T47D (cell line): ENCODE results near the gene ZNF618.

ENCODE experiments used
- DNase-seq, 2 experiments: peaks; one replicate each; pipeline versions ENCODE4 v3.0.0 to v3.0.0-alpha.2; 2011 to 2012; ENCODE audit warnings: low read depth in 1 of 2, low spot score in 1 of 2
- JUND ChIP-seq: IDR thresholded peaks from 2 replicates; pipeline ENCODE4 v1.6.1; 2012; ENCODE audit warnings: low read depth
- in situ Hi-C: cut with HindIII; loops from 2 replicates; pipeline ENCODE4 v1.10.0; 2016; ENCODE audit warnings: low sequenced_read_pairs, low pct_unique_long_range_greater_than_20kb

The ZNF618 gene

GRCh38 chr9:113876151-113876992, at the start of gene ZNF618:
Gene ZNF618, plus strand, starts transcription at chr9:113876309. Its CDS starts 72 bp downstream, at chr9:113876381.
- peak; percentile 41 to 75 for DNase-seq
- in situ Hi-C loops, result no loop called here
- TF ChIP-seq JUND, result no peak

GRCh38 chr9:113828221-113828620, 47.9 kb upstream of the ZNF618 start:
- TF ChIP-seq JUND, result no peak

GRCh38 chr9:113837334-113837733, 38.8 kb upstream of the ZNF618 start:
- no peak for TF ChIP-seq JUND
- DNase-seq, result no peak
- in situ Hi-C loops, result no loop called here

More at GRCh38 chr9:113828221-113828620, 47.9 kb upstream of the ZNF618 start:
- in situ Hi-C loops, result no loop called here
- DNase-seq, result no peak

GRCh38 chr9:113842086-113842485, 34.0 kb upstream of the ZNF618 start:
- DNase-seq, result no peak
- in situ Hi-C loops, result no loop called here

GRCh38 chr9:113844466-113844865, 31.6 kb upstream of the ZNF618 start:
- in situ Hi-C loops, result no loop called here
- DNase-seq, result no peak
- TF ChIP-seq JUND, result no peak

More at GRCh38 chr9:113842086-113842485, 34.0 kb upstream of the ZNF618 start:
- TF ChIP-seq JUND, result no peak

GRCh38 chr9:113851359-113851758, 24.8 kb upstream of the ZNF618 start:
- TF ChIP-seq JUND, result no peak
- DNase-seq, result no peak
- in situ Hi-C loops, result no loop called here

- in situ Hi-C loops, result no loop called here
- DNase-seq, result no peak
- TF ChIP-seq JUND, result no peak
Observed at GRCh38 chr9:113851873-113852272, 24.2 kb upstream of the ZNF618 start.

GRCh38 chr9:113853333-113853732, 22.8 kb upstream of the ZNF618 start:
- peak in 1 of 2 experiments; percentile 39 for DNase-seq

GRCh38 chr9:113854310-113854709, 21.8 kb upstream of the ZNF618 start:
- in situ Hi-C loops, result no loop called here
- TF ChIP-seq JUND, result no peak

More at GRCh38 chr9:113853333-113853732, 22.8 kb upstream of the ZNF618 start:
- in situ Hi-C loops, result no loop called here
- TF ChIP-seq JUND, result no peak

GRCh38 chr9:113857875-113858274, 18.2 kb upstream of the ZNF618 start:
- in situ Hi-C loops, result no loop called here
- DNase-seq, result no peak
- no peak for TF ChIP-seq JUND

More at GRCh38 chr9:113854310-113854709, 21.8 kb upstream of the ZNF618 start:
- no peak for DNase-seq

- no peak for DNase-seq
- in situ Hi-C loops, result no loop called here
- TF ChIP-seq JUND, result no peak
Observed at GRCh38 chr9:113858282-113858681, 17.8 kb upstream of the ZNF618 start.

- DNase-seq, result no peak
- no peak for TF ChIP-seq JUND
- in situ Hi-C loops, result no loop called here
Observed at GRCh38 chr9:113863345-113863744, 12.8 kb upstream of the ZNF618 start.

- DNase-seq, result no peak
- in situ Hi-C loops, result no loop called here
- TF ChIP-seq JUND, result no peak
Observed at GRCh38 chr9:113868501-113868900, 7.6 kb upstream of the ZNF618 start.
